Thymus (tissue), 11 donors: ENCODE results near the gene SSBP3. TPM values are rescaled to one million over a fixed set of nuclear protein-coding genes. Genes with fewer than 3 reads are reported as not detected.

Source experiments
- DNase-seq, 9 donors: peaks; one replicate each; pipeline ENCODE4 v3.0.0-alpha.2; 2013; ENCODE audit warnings: low spot score in 9 of 9, low read depth in 6 of 9, missing footprints in 1 of 9
- H3K27ac ChIP-seq, 2 donors: one replicate each; pipeline ENCODE4 v1.5.1; 2013; ENCODE audit warnings: control low read depth in 1 of 2, low read depth in 1 of 2, low read length in 1 of 2, mild to moderate bottlenecking in 1 of 2, moderate library complexity in 1 of 2
- H3K27me3 ChIP-seq, 2 donors: one replicate each; pipeline ENCODE4 v1.5.1; 2013; ENCODE audit warnings: low read length in 1 of 2; ENCODE audit not compliant: control insufficient read depth in 2 of 2, insufficient read depth in 1 of 2
- H3K36me3 ChIP-seq, 2 donors: one replicate each; pipeline ENCODE4 v1.5.1; 2013; ENCODE audit warnings: low read length in 1 of 2, mild to moderate bottlenecking in 1 of 2, moderate library complexity in 1 of 2; ENCODE audit not compliant: control insufficient read depth in 2 of 2, insufficient read depth in 2 of 2
- H3K4me1 ChIP-seq, 2 donors: one replicate each; pipeline ENCODE4 v1.5.1; 2013; ENCODE audit warnings: low read length in 2 of 2; ENCODE audit not compliant: control insufficient read depth in 2 of 2, insufficient read depth in 2 of 2
- H3K4me3 ChIP-seq, 2 donors: one replicate each; pipeline ENCODE4 v1.5.1; 2013; ENCODE audit warnings: low read length in 2 of 2, control low read depth in 1 of 2, mild to moderate bottlenecking in 1 of 2
- H3K9me3 ChIP-seq, 2 donors: one replicate each; pipeline ENCODE4 v1.5.1; 2013; ENCODE audit warnings: low read length in 1 of 2, mild to moderate bottlenecking in 1 of 2; ENCODE audit not compliant: control insufficient read depth in 2 of 2, insufficient read depth in 1 of 2
- WGBS: extraction: QIAGEN DNeasy Blood & Tissue Kit; methylation state at CpG from one replicate; pipeline ENCODE4 v1.1.7; 2013; 5-methylcytosine and 5-hydroxymethylcytosine counted together
- polyA plus RNA-seq: library from polyadenylated mRNA; stranded (reverse); fragments of 200-250 nt; gene quantifications from one replicate; pipeline ENCODE4 v1.2.3, GENCODE V29; 2013
- total RNA-seq: library from RNA; stranded (reverse); fragments of 120-200 nt; gene quantifications from one replicate; pipeline ENCODE4 v1.2.4, GENCODE V29; 2013
- donor health status: healthy.

The SSBP3 gene
- total and polyA plus RNA-seq, 2 donors: 36.8 to 55.7 TPM

GRCh38 chr1:54324251-54325140 is 81.7 kb downstream of the SSBP3 start:
- DNase-seq: no peak
- Histone ChIP-seq H3K9me3 (no peaks in the 10 kb centered on the region), H3K4me3 (no peak overlapping the region), H3K4me1 (peaks cover 2 to 55% of the 10 kb centered on the region in 2 donors), H3K27me3 (no peaks in the 10 kb centered on the region), H3K36me3 (peaks cover 34 to 59% of the 10 kb centered on the region in 2 donors), H3K27ac (peak overlapping the region; percentile 11 to 15)
- WGBS: 94% methylated on average over 19 of the region's 19 CpGs

- H3K4me3 ChIP-seq: no peak overlapping the region
- H3K27me3 ChIP-seq: no peaks in the 10 kb centered on the region
- H3K27ac ChIP-seq: peak overlapping the region; percentile 11 to 15
- H3K4me1 ChIP-seq: peaks cover 2 to 55% of the 10 kb centered on the region in 2 donors
- H3K9me3 ChIP-seq: no peaks in the 10 kb centered on the region
- H3K36me3 ChIP-seq: peaks cover 39 to 56% of the 10 kb centered on the region in 2 donors
- DNase-seq: no peak
- WGBS: 97% methylated on average over 6 of the region's 6 CpGs
Observed at GRCh38 chr1:54323921-54324250, 82.3 kb downstream of the SSBP3 start.

DNA sequence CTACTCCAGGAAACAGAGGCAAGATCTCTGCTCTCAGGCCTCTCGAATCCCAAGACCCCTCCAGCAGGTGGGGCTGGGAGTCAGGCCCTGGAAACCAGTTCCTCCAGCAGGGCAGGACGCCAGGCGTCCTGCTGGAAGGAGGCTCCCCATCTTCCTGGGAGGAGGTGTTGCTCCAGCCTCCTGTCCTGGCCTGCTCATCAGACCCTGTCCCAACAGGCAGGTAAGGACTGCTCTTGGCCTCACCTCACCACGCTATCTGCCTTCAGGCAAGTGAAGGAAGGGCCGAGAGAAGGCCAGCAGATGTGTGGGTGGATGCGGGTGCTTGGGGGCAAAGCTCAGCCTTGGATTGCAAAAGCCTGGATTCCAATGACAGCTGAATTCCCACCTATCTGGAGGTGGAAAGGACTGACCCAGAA is 82.9 kb downstream of the SSBP3 start:
- Histone ChIP-seq H3K27ac (no peak overlapping the region), H3K36me3 (peaks cover 42 to 51% of the 10 kb centered on the region in 2 donors), H3K4me1 (peaks cover 2 to 55% of the 10 kb centered on the region in 2 donors), H3K9me3 (no peaks in the 10 kb centered on the region), H3K4me3 (no peak overlapping the region), H3K27me3 (no peaks in the 10 kb centered on the region)
- DNase-seq: no peak
- 92% methylated on average over 6 of the region's 6 CpGs for WGBS

- no peaks in the 10 kb centered on the region for H3K9me3 ChIP-seq
- no peak overlapping the region for H3K27ac ChIP-seq
- no peak for DNase-seq
- H3K4me3 ChIP-seq: no peak overlapping the region
- peaks cover 2 to 47% of the 10 kb centered on the region in 2 donors for H3K4me1 ChIP-seq
- no peaks in the 10 kb centered on the region for H3K27me3 ChIP-seq
- WGBS: 96% methylated on average over 4 of the region's 4 CpGs
- H3K36me3 ChIP-seq: peaks cover 41 to 49% of the 10 kb centered on the region in 2 donors
Observed at GRCh38 chr1:54318246-54318814, 87.9 kb downstream of the SSBP3 start.

DNA sequence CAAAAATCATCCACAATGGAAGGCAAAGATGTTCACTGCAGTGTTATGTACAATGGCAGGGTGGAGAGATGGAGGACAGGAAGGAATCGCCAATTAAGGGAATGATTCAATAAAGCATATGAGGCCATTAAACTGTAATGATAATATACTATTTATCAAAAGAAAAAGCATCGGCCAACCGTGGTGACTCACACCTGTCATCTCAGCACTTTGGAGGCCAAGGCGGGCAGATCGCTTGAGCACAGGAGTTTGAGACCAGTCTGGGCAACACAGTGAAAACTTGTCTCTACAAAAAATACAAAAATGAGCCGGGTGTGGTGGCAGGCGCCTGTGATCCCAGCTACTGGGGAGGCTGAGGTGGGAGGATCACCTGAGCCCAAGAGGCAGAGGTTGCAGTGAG is 89.1 kb downstream of the SSBP3 start:
- H3K36me3 ChIP-seq: peaks cover 41 to 57% of the 10 kb centered on the region in 2 donors
- no peaks in the 10 kb centered on the region for H3K9me3 ChIP-seq
- H3K4me3 ChIP-seq: no peak overlapping the region
- peaks cover 2 to 44% of the 10 kb centered on the region in 2 donors for H3K4me1 ChIP-seq
- H3K27me3 ChIP-seq: no peaks in the 10 kb centered on the region
- 98% methylated on average over 7 of the region's 7 CpGs for WGBS
- DNase-seq: no peak
- H3K27ac ChIP-seq: no peak overlapping the region

DNA sequence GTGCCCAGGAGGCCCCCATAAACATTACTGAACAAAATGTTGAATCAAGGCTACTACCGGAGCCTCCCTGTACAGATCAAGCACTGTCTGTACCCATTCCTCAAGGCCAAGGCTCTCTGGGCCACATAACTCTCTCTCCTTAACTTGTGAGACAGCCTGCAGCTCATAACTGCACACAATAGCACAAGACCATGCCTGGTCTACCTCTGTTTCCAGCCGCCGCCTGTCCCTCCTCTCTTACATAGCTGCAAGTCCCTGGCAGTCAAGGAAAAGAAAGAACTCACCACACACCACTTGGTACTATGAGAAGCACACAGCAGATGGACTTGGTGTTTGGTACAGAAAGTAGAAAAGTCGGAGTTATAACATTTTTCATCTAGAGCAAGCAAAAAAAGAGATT is 91.1 kb downstream of the SSBP3 start:
- Histone ChIP-seq H3K27ac (peak overlapping the region in 1 of 2 donors; percentile 11), H3K9me3 (no peaks in the 10 kb centered on the region), H3K4me1 (peaks cover 6 to 46% of the 10 kb centered on the region in 2 donors), H3K4me3 (no peak overlapping the region), H3K36me3 (peaks cover 28 to 52% of the 10 kb centered on the region in 2 donors), H3K27me3 (no peaks in the 10 kb centered on the region)
- WGBS: 98% methylated on average over 4 of the region's 4 CpGs
- no peak for DNase-seq

DNA sequence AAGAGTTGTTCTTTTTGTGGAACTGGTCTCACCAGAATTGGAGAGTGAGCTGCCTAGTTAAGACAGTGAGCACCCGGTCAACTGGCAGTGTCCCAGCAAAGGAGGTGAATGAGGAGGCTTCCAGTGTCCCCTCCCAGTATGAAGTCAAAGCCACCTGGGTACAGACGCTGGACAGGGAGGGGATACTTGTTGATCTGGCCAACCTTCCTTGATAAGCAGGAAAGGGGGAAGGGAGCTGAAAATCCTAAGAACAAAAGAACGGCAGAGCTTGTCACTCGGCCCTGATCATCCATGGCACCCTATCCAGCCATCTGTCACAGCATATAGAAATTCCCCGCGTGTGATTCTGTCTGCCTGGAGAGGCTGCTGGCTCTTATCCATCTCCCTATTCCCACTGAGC is 91.5 kb downstream of the SSBP3 start:
- Histone ChIP-seq H3K36me3 (peaks cover 24 to 50% of the 10 kb centered on the region in 2 donors), H3K4me3 (no peak overlapping the region), H3K27ac (no peak overlapping the region), H3K27me3 (no peaks in the 10 kb centered on the region), H3K4me1 (peaks cover 9 to 50% of the 10 kb centered on the region in 2 donors), H3K9me3 (no peaks in the 10 kb centered on the region)
- DNase-seq: no peak
- WGBS: 93% methylated on average over 6 of the region's 6 CpGs

GRCh38 chr1:54312796-54313316 is 93.3 kb downstream of the SSBP3 start:
- no peak overlapping the region for H3K4me3 ChIP-seq
- H3K9me3 ChIP-seq: no peaks in the 10 kb centered on the region
- H3K27me3 ChIP-seq: no peaks in the 10 kb centered on the region
- peak overlapping the region; percentile 8 to 30 for H3K27ac ChIP-seq
- 59% methylated on average over 7 of the region's 7 CpGs for WGBS
- DNase-seq: no peak
- H3K36me3 ChIP-seq: peaks cover 14 to 47% of the 10 kb centered on the region in 2 donors
- peaks cover 9 to 52% of the 10 kb centered on the region in 2 donors for H3K4me1 ChIP-seq

- H3K27ac ChIP-seq: no peak overlapping the region
- WGBS: 97% methylated on average over 7 of the region's 7 CpGs
- DNase-seq: no peak
- no peak overlapping the region for H3K4me3 ChIP-seq
- no peaks in the 10 kb centered on the region for H3K9me3 ChIP-seq
- H3K36me3 ChIP-seq: peaks cover 14 to 49% of the 10 kb centered on the region in 2 donors
- H3K4me1 ChIP-seq: peaks cover 9 to 60% of the 10 kb centered on the region in 2 donors
- H3K27me3 ChIP-seq: no peaks in the 10 kb centered on the region
Observed at GRCh38 chr1:54311506-54311905, 94.7 kb downstream of the SSBP3 start.
